Adrenal gland (tissue), 5 donors: ENCODE results near the gene PIK3AP1.

Experiments
- POLR2A ChIP-seq, 2 donors: fragments of 450-650 bp; IDR thresholded peaks; one replicate each; pipeline ENCODE4 v1.6.1; 2017; ENCODE audit warnings: antibody characterized with exemption in 2 of 2, mild to moderate bottlenecking in 2 of 2, moderate library complexity in 1 of 2
- TF ChIP-seq, protein P1 (sequence below), 6 experiments: fragments of 450-650 bp in 4 of 6; fragments of 200-600 bp in 2 of 6; sonication (generic) in 1 of 6; IDR thresholded peaks; 1 replicate in 5 of 6; 2 replicates in 1 of 6; pipeline versions ENCODE4 v1.5.1 to v1.8.0; 2016 to 2021; ENCODE audit warnings: antibody characterized with exemption in 6 of 6, mild to moderate bottlenecking in 2 of 6, moderate library complexity in 1 of 6
- donor health status: DM: no; HTN: no; CAD: no.

DNA sequence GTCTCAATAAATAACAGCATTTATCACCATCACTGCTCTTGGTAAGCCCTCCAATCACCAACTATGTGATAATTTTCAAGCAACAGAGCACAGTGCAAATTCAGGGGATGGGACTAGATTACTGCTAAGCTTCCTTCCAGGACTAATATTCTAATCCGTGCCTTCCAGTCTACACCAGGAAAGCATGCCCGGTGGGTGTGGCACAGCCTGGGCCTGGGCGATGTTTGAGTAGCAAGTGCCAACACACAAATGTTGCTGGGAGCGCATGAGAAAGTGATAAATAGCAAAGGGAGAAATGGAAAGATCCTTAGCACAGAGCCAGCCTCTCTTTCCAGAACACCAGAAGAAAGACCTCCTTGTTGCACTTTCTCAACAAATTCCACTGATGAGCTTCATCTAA lies 120.0 kb downstream of the PIK3AP1 start:
- no peak for TF ChIP-seq POLR2A (IDR thresholded peaks at IDR 0.05)
- TF ChIP-seq, protein P1, sequence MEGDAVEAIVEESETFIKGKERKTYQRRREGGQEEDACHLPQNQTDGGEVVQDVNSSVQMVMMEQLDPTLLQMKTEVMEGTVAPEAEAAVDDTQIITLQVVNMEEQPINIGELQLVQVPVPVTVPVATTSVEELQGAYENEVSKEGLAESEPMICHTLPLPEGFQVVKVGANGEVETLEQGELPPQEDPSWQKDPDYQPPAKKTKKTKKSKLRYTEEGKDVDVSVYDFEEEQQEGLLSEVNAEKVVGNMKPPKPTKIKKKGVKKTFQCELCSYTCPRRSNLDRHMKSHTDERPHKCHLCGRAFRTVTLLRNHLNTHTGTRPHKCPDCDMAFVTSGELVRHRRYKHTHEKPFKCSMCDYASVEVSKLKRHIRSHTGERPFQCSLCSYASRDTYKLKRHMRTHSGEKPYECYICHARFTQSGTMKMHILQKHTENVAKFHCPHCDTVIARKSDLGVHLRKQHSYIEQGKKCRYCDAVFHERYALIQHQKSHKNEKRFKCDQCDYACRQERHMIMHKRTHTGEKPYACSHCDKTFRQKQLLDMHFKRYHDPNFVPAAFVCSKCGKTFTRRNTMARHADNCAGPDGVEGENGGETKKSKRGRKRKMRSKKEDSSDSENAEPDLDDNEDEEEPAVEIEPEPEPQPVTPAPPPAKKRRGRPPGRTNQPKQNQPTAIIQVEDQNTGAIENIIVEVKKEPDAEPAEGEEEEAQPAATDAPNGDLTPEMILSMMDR (IDR thresholded peaks at IDR 0.05), result no peak
